ENCODE data around the gene SPTBN1.

The SPTBN1 gene

GRCh38 chr2:54579061-54579681 is 123.0 kb downstream of the SPTBN1 start:
- TF ChIP-seq PATZ1 (CRISPR knock-in tag; IDR thresholded peaks at IDR 0.05; ENCODE audit: borderline replicate concordance) (no peak), ISL1 (CRISPR knock-in tag; IDR thresholded peaks at IDR 0.05) (no peak), RARB (CRISPR knock-in tag; IDR thresholded peaks at IDR 0.05) (no peak), ARNTL (CRISPR knock-in tag; IDR thresholded peaks at IDR 0.05; ENCODE audit: borderline replicate concordance, low read depth) (no peak), ZNF70 (CRISPR knock-in tag; IDR thresholded peaks at IDR 0.05) (no peak), ZNF565 (CRISPR knock-in tag; conservative IDR thresholded peaks at IDR 0.05; ENCODE audit: low read depth) (no peak), CSRNP3 (CRISPR knock-in tag; IDR thresholded peaks at IDR 0.05) (no peak), ZFP3 (CRISPR knock-in tag; IDR thresholded peaks at IDR 0.05) (no peak), GLIS3 (CRISPR knock-in tag; IDR thresholded peaks at IDR 0.05) (no peak), ESRRG (CRISPR knock-in tag; IDR thresholded peaks at IDR 0.05) (no peak), TCF4 (CRISPR knock-in tag; IDR thresholded peaks at IDR 0.05; ENCODE audit: borderline replicate concordance) (no peak), TOX (CRISPR knock-in tag; IDR thresholded peaks at IDR 0.05; ENCODE audit: borderline replicate concordance) (no peak)
- ATAC-seq = no peak

GRCh38 chr2:54579682-54580620 is 123.8 kb downstream of the SPTBN1 start:
- TF ChIP-seq ZNF70 (CRISPR knock-in tag; IDR thresholded peaks at IDR 0.05) (no peak), SNAI2 (CRISPR knock-in tag; IDR thresholded peaks at IDR 0.05) (no peak), OSR1 (CRISPR knock-in tag; IDR thresholded peaks at IDR 0.05) (no peak), CSDC2 (CRISPR knock-in tag; IDR thresholded peaks at IDR 0.05) (no peak), ISL1 (CRISPR knock-in tag; IDR thresholded peaks at IDR 0.05) (no peak), ZC3H10 (CRISPR knock-in tag; IDR thresholded peaks at IDR 0.05) (no peak), PATZ1 (CRISPR knock-in tag; IDR thresholded peaks at IDR 0.05; ENCODE audit: borderline replicate concordance) (no peak), ZNF8 (CRISPR knock-in tag; IDR thresholded peaks at IDR 0.05) (no peak), CREB5 (CRISPR knock-in tag; IDR thresholded peaks at IDR 0.05; ENCODE audit: low read depth) (no peak), TCF4 (CRISPR knock-in tag; IDR thresholded peaks at IDR 0.05; ENCODE audit: borderline replicate concordance) (no peak), ZNF565 (CRISPR knock-in tag; conservative IDR thresholded peaks at IDR 0.05; ENCODE audit: low read depth) (no peak), PPARA (CRISPR knock-in tag; IDR thresholded peaks at IDR 0.05; ENCODE audit: borderline replicate concordance) (no peak), ZFP3 (CRISPR knock-in tag; IDR thresholded peaks at IDR 0.05) (no peak), ZFP30 (CRISPR knock-in tag; IDR thresholded peaks at IDR 0.05) (no peak), RARB (CRISPR knock-in tag; IDR thresholded peaks at IDR 0.05) (no peak), TOX (CRISPR knock-in tag; IDR thresholded peaks at IDR 0.05; ENCODE audit: borderline replicate concordance) (no peak), TSHZ2 (CRISPR knock-in tag; IDR thresholded peaks at IDR 0.05) (no peak), GLIS3 (CRISPR knock-in tag; IDR thresholded peaks at IDR 0.05) (no peak), ESRRG (CRISPR knock-in tag; IDR thresholded peaks at IDR 0.05) (no peak)
- ATAC-seq = no peak
